Activated B cell treated with CpG ODN at 0.5 μM for 24 hours (primary cell): ENCODE results near the gene VAT1L. TPM values are rescaled to one million over a fixed set of nuclear protein-coding genes. Genes with fewer than 3 reads are reported as not detected.

ENCODE experiments used
- ATAC-seq: fragments of 200-7000 bp; cut with Tn5 transposase; one replicate; pipeline ENCODE4 v1.10.0; 2021; ENCODE audit warnings: low read depth, mild to moderate bottlenecking, moderate library complexity
- CTCF ChIA-PET: fragments of 350-600 bp; sonication (Branson Sonifier 250); formaldehyde crosslinking; loops from one replicate; lab custom pipeline; 2021; ENCODE audit warnings: antibody characterized with exemption; lab: Charles Lee
- POLR2A ChIA-PET: fragments of 350-600 bp; sonication (Branson Sonifier 250); formaldehyde crosslinking; loops from one replicate; lab custom pipeline; 2021; ENCODE audit warnings: antibody characterized with exemption; lab: Charles Lee
- DNase-seq: peaks from one replicate; pipeline ENCODE4 v3.0.0; 2022
- H3K27ac Mint-ChIP-seq: one replicate; pipeline ENCODE4 v1.8.0; 2020; ENCODE audit warnings: mixed read lengths
- H3K27me3 Mint-ChIP-seq: one replicate; pipeline ENCODE4 v1.8.0; 2021; ENCODE audit warnings: mixed read lengths
- H3K36me3 Mint-ChIP-seq: one replicate; pipeline ENCODE4 v1.8.0; 2021; ENCODE audit warnings: low read depth, mixed read lengths
- H3K4me1 Mint-ChIP-seq: one replicate; pipeline ENCODE4 v1.8.0; 2021; ENCODE audit warnings: mixed read lengths
- H3K4me3 Mint-ChIP-seq: one replicate; pipeline ENCODE4 v1.8.0; 2020; ENCODE audit warnings: mild to moderate bottlenecking, mixed read lengths
- H3K9me3 Mint-ChIP-seq: one replicate; pipeline ENCODE4 v1.8.0; 2020; ENCODE audit warnings: mixed read lengths
- intact Hi-C: fragments of 100-400 bp; cut with micrococcal nuclease; formaldehyde crosslinking; loops from one replicate; pipeline ENCODE4 v1.15.1; 2024
- total RNA-seq: library from RNA; stranded (reverse); gene quantifications from 2 replicates; pipeline ENCODE4 v1.2.3, GENCODE V29; 2022
- TF ChIP-seq, protein P1 (sequence below): fragments of 200-600 bp; IDR thresholded peaks from one replicate; pipeline ENCODE4 v1.8.0; 2022; ENCODE audit warnings: antibody characterized with exemption, mild to moderate bottlenecking

VAT1L gene
- total RNA-seq, 1 donor from 2014 or later, result not detected

DNA sequence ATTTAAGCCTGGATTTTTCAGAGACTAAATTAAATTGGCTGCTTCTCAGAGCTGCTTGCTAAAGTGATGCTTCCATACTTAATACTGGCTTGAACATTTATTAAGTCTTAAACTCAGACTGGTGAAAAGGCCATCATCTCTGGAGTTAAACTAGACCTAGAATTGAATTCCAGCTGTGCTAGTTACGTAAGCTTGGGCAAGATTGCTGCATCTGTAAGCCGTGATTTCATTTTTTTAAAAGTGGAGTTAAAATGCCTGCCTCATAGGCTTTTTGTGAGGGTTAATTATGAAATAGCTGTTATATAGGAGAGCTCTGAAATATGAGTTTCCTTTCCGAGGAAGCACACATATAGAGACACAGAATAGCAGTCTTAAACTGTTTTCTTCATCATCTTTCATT is 84.7 kb downstream of the VAT1L start:
- Mint-ChIP-seq H3K4me3 (no peak overlapping the region), H3K27ac (no peak overlapping the region), H3K27me3 (no peaks in the 10 kb centered on the region), H3K4me1 (no peaks in the 10 kb centered on the region), H3K9me3 (peaks cover 3% of the 10 kb centered on the region), H3K36me3 (no peaks in the 10 kb centered on the region)
- intact Hi-C loops, result no loop called here
- ChIA-PET POLR2A (no interaction called here), CTCF (no interaction called here)
- TF ChIP-seq, protein P1, sequence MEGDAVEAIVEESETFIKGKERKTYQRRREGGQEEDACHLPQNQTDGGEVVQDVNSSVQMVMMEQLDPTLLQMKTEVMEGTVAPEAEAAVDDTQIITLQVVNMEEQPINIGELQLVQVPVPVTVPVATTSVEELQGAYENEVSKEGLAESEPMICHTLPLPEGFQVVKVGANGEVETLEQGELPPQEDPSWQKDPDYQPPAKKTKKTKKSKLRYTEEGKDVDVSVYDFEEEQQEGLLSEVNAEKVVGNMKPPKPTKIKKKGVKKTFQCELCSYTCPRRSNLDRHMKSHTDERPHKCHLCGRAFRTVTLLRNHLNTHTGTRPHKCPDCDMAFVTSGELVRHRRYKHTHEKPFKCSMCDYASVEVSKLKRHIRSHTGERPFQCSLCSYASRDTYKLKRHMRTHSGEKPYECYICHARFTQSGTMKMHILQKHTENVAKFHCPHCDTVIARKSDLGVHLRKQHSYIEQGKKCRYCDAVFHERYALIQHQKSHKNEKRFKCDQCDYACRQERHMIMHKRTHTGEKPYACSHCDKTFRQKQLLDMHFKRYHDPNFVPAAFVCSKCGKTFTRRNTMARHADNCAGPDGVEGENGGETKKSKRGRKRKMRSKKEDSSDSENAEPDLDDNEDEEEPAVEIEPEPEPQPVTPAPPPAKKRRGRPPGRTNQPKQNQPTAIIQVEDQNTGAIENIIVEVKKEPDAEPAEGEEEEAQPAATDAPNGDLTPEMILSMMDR, result no peak
- ATAC-seq, result no peak
- no peak for DNase-seq

DNA sequence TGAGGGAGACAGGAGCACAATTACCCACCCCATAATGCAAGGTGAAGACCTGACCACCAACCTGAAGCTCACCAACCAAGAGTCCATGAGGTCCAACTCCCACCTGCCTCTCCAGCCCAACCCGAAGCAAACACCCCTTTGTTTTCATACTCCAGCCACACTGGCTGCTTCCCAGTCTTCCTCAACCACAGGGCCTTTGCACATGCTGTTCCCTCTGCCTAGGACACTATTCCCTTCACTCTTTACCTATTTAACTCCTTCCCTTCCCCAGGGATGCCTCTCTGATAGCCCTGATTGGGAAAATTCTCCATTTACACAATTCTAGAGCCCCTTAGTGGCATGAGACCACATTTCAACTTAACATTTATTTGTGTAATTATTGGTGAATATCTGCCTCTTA is 86.0 kb downstream of the VAT1L start:
- ChIA-PET CTCF (no interaction called here), POLR2A (no interaction called here)
- peaks cover 3% of the 10 kb centered on the region for H3K9me3 Mint-ChIP-seq
- ATAC-seq (no peak), DNase-seq (no peak)
- intact Hi-C loops, result no loop called here
- H3K4me1 Mint-ChIP-seq, result no peaks in the 10 kb centered on the region
- no peaks in the 10 kb centered on the region for H3K36me3 Mint-ChIP-seq
- no peak overlapping the region for H3K4me3 Mint-ChIP-seq
- H3K27ac Mint-ChIP-seq, result no peak overlapping the region
- no peaks in the 10 kb centered on the region for H3K27me3 Mint-ChIP-seq
- TF ChIP-seq, protein P1, result no peak

DNA sequence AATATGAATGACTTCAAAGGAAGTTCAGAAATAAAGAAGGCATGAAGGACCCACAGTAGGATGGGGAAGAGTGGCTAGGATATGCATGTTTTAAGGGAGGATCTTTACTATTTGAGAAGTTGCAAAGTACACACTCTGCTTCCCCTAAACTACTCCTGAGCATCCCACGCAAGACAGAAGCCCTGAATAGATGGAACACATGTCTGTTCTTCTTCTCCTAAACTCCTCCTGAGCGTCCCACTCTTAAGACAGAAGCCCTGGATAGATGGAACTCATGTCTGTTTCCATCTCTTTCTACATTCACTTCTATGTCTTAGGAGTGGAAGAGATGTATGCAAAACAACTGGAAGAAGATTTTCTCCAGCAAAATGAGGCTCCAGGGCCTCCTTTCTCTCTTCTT is 88.4 kb downstream of the VAT1L start:
- no peak overlapping the region for H3K4me3 Mint-ChIP-seq
- ChIA-PET CTCF (no interaction called here), POLR2A (no interaction called here)
- H3K4me1 Mint-ChIP-seq, result no peaks in the 10 kb centered on the region
- TF ChIP-seq, protein P1, result no peak
- ATAC-seq, result no peak
- H3K36me3 Mint-ChIP-seq, result no peaks in the 10 kb centered on the region
- no peak overlapping the region for H3K27ac Mint-ChIP-seq
- H3K27me3 Mint-ChIP-seq, result no peaks in the 10 kb centered on the region
- intact Hi-C loops, result no loop called here
- peaks cover 3% of the 10 kb centered on the region for H3K9me3 Mint-ChIP-seq
- DNase-seq, result no peak

DNA sequence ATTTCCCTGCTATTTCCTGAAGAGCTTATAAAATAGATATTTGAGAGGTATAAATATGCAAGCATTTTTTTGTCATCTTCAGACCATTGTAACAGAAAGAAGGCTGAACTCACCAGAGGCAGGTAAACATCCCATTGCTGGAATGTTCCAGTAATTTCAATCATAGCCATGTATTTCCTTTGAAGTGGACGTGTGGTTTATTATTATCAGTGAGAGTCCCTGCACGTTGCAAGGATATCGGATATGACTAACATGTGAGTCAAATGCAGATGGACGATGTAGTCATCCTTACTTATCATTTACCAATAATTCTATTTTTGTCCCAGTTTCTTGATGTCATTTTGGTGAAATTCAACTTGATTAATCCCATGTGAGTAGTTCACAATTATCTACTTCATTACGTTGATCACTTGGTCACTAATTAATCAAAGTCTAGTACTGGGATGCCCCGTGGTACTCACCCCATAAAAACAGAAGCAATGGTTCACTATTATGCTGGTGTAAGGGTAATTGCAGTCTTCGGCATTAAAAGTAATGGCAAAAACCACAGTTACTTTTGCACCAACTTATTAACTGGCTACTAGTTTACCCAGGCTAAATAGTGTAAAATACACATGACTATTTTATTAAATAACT is 89.5 kb downstream of the VAT1L start:
- H3K36me3 Mint-ChIP-seq, result no peaks in the 10 kb centered on the region
- TF ChIP-seq, protein P1, result no peak
- H3K27ac Mint-ChIP-seq, result no peak overlapping the region
- no peak for ATAC-seq
- ChIA-PET CTCF (no interaction called here), POLR2A (no interaction called here)
- intact Hi-C loops, result no loop called here
- H3K4me1 Mint-ChIP-seq, result no peaks in the 10 kb centered on the region
- H3K27me3 Mint-ChIP-seq, result no peaks in the 10 kb centered on the region
- H3K9me3 Mint-ChIP-seq, result peaks cover 3% of the 10 kb centered on the region
- H3K4me3 Mint-ChIP-seq, result no peak overlapping the region
- no peak for DNase-seq

DNA sequence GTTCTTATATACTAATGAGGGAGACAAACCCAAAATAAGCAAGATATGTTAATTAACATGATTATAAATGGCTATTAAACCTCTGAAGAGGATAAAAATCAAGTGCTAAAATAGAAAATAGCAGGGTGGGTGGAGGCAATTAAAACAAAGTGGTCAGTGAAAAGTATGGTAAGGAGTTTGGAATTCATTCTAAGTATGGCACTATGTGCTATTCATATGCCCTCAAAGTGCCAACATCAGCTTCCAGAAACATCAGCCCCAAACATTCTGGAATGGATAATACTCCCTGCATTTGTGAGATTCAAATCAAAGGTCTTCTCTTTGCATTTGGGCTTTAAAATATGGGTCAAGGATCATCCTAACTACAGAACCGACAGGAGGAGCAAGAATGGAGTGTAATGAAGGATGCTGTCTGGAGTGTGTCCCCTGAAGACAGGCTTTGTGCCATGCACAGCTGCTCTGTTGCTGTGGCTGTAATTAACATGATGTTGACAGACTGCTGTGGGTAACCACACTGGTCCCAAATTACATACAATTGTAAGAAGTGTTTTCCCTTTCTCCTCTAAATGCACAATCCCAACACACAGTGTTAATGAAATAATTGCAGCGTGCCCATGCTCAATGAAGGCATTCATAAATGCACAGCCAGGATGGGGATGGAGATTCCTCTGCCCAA is 93.1 kb downstream of the VAT1L start:
- Mint-ChIP-seq H3K27me3 (peaks cover 4% of the 10 kb centered on the region), H3K36me3 (no peaks in the 10 kb centered on the region), H3K4me3 (no peak overlapping the region), H3K27ac (no peak overlapping the region), H3K9me3 (no peaks in the 10 kb centered on the region), H3K4me1 (no peaks in the 10 kb centered on the region)
- CTCF ChIA-PET, result no interaction called here
- ATAC-seq, result no peak
- DNase-seq, result no peak
- TF ChIP-seq, protein P1, result no peak
- POLR2A ChIA-PET, result no interaction called here
- intact Hi-C loops, result no loop called here
